ENCODE data around the gene U2AF1L4. TPM values are rescaled to one million over a fixed set of nuclear protein-coding genes. Genes with fewer than 3 reads are reported as not detected.

The U2AF1L4 gene
- total RNA-seq (2022) = 21.3 and 24.6 TPM in 2 replicates
- percentile 55 among the genes with signal in this experiment for Bru-seq, nascent RNA
- percentile 68 among the genes with signal in this experiment for BruChase-seq, experiment 1, labeled RNA remaining after a 2-hour chase
- percentile 73 among the genes with signal in this experiment for BruChase-seq, experiment 2, labeled RNA remaining after a 6-hour chase
- long read RNA-seq, partial matches to known transcripts = 2 of 32 reads
- long read RNA-seq, other reads (novel, unspliced or antisense) = 28 of 32 reads

GRCh38 chr19:35745328-35746086, at the start of gene U2AF1L4, which contains the start of gene PSENEN:
Gene U2AF1L4 (minus strand): TSS chr19:35745418. CDS start chr19:35745391, 27 bp downstream.
Gene PSENEN (plus strand): TSS chr19:35745651. CDS start chr19:35745931, 280 bp downstream.
- CTCF ChIA-PET = interaction anchor here (0.7 to 1.9 kb wide), 6 partner anchors 9 to 235 kb away, joined by 4 to 12 read pairs (median 6); no protein-coding TSS in a partner anchor
- TF ChIP-seq CTCF (IDR thresholded peaks at IDR 0.05; ENCODE audit: insufficient read depth in 1 of 2, low read depth in 1 of 2, low read length in 1 of 2, severe bottlenecking in 1 of 2, unreplicated experiment in 1 of 2) = no peak
- POLR2A ChIA-PET = interaction anchor here (0.5 to 1.0 kb wide), 7 partner anchors 9 to 269 kb away, joined by 3 to 19 read pairs (median 3); partner anchors contain the start of gene ALKBH6

GRCh38 chr19:35793381-35794165, 48.4 kb upstream of the U2AF1L4 start:
- Histone ChIP-seq H3K27me3 (replicated peaks; ENCODE audit: control insufficient read depth, insufficient read depth, low read length) (no peaks in the 10 kb centered on the region), H3K36me3 (ENCODE audit: control insufficient read depth, insufficient read depth, low read length) (no peaks in the 10 kb centered on the region), H3K4me3 (ENCODE audit: low read depth, low read length) (no peak overlapping the region), H3K9me3 (no peaks in the 10 kb centered on the region), H3K4me1 (no peaks in the 10 kb centered on the region)
- intact Hi-C loops (cut with micrococcal nuclease; ENCODE audit: unreplicated experiment) = no loop called here
- H3K9me3 Mint-ChIP-seq (ENCODE audit: unreplicated experiment) = no peaks in the 10 kb centered on the region
- ChIA-PET CTCF (interaction anchor here (1.0 kb wide), 1 partner anchor 137 kb away, joined by 3 read pairs; no protein-coding TSS in a partner anchor), POLR2A (no interaction called here)
- H3K27me3 Mint-ChIP-seq (ENCODE audit: insufficient read depth, unreplicated experiment) = peaks cover 9% of the 10 kb centered on the region
- no TSS peak for BruUV-seq (replicated peaks)
- DNase-seq = no peak
- H3K4me3 Mint-ChIP-seq (ENCODE audit: unreplicated experiment) = no peak overlapping the region
- no peaks in the 10 kb centered on the region for H3K4me1 Mint-ChIP-seq (ENCODE audit: low read depth, unreplicated experiment)
- H3K36me3 Mint-ChIP-seq (ENCODE audit: insufficient read depth, unreplicated experiment) = peaks cover 5% of the 10 kb centered on the region
- no peak overlapping the region for H3K27ac Mint-ChIP-seq (ENCODE audit: unreplicated experiment)
- no peak for TF ChIP-seq CTCF (IDR thresholded peaks at IDR 0.05; ENCODE audit: insufficient read depth in 1 of 2, low read depth in 1 of 2, low read length in 1 of 2, severe bottlenecking in 1 of 2, unreplicated experiment in 1 of 2)

More at GRCh38 chr19:35745328-35746086, at the start of gene U2AF1L4, which contains the start of gene PSENEN:
- peaks cover 28% of the 10 kb centered on the region for H3K4me1 Mint-ChIP-seq (ENCODE audit: low read depth, unreplicated experiment)
- Histone ChIP-seq H3K4me3 (ENCODE audit: low read depth, low read length) (peak within 1 kb of the TSS; percentile 81), H3K27me3 (replicated peaks; ENCODE audit: control insufficient read depth, insufficient read depth, low read length) (no peaks in the 10 kb centered on the region), H3K4me1 (peaks cover 7% of the 10 kb centered on the region), H3K36me3 (ENCODE audit: control insufficient read depth, insufficient read depth, low read length) (no peaks in the 10 kb centered on the region), H3K9me3 (no peaks in the 10 kb centered on the region)
- DNase-seq = peak; percentile 98
- intact Hi-C loops (cut with micrococcal nuclease; ENCODE audit: unreplicated experiment) = loop anchor here (1.0 to 2.0 kb wide), 2 partner anchors 75 to 186 kb away; no protein-coding TSS in a partner anchor
- peak within 1 kb of the TSS; percentile 93 for H3K4me3 Mint-ChIP-seq (ENCODE audit: unreplicated experiment)
- peaks cover 61% of the 10 kb centered on the region for H3K36me3 Mint-ChIP-seq (ENCODE audit: insufficient read depth, unreplicated experiment)
- H3K9me3 Mint-ChIP-seq (ENCODE audit: unreplicated experiment) = no peaks in the 10 kb centered on the region
- no peaks in the 10 kb centered on the region for H3K27me3 Mint-ChIP-seq (ENCODE audit: insufficient read depth, unreplicated experiment)
- H3K27ac Mint-ChIP-seq (ENCODE audit: unreplicated experiment) = peak within 1 kb of the TSS; percentile 98
- TSS peak; percentile 64 for BruUV-seq (replicated peaks)

- DNase-seq = no peak
- Histone ChIP-seq H3K36me3 (ENCODE audit: control insufficient read depth, insufficient read depth, low read length) (no peaks in the 10 kb centered on the region), H3K4me3 (ENCODE audit: low read depth, low read length) (no peak overlapping the region), H3K4me1 (no peaks in the 10 kb centered on the region), H3K27me3 (replicated peaks; ENCODE audit: control insufficient read depth, insufficient read depth, low read length) (no peaks in the 10 kb centered on the region), H3K9me3 (no peaks in the 10 kb centered on the region)
- Mint-ChIP-seq H3K4me3 (ENCODE audit: unreplicated experiment) (no peak overlapping the region), H3K4me1 (ENCODE audit: low read depth, unreplicated experiment) (no peaks in the 10 kb centered on the region), H3K36me3 (ENCODE audit: insufficient read depth, unreplicated experiment) (peaks cover 5% of the 10 kb centered on the region), H3K27me3 (ENCODE audit: insufficient read depth, unreplicated experiment) (peaks cover 9% of the 10 kb centered on the region), H3K27ac (ENCODE audit: unreplicated experiment) (no peak overlapping the region), H3K9me3 (ENCODE audit: unreplicated experiment) (no peaks in the 10 kb centered on the region)
- no peak for TF ChIP-seq CTCF (IDR thresholded peaks at IDR 0.05; ENCODE audit: insufficient read depth in 1 of 2, low read depth in 1 of 2, low read length in 1 of 2, severe bottlenecking in 1 of 2, unreplicated experiment in 1 of 2)
- BruUV-seq (replicated peaks) = no TSS peak
- ChIA-PET CTCF (no interaction called here), POLR2A (no interaction called here)
- intact Hi-C loops (cut with micrococcal nuclease; ENCODE audit: unreplicated experiment) = no loop called here
These were observed 47.7 kb upstream of the U2AF1L4 start for GRCh38 chr19:35792888-35793287.

Measured in Caco-2 (cell line).